HG03469 (cell line): ENCODE measurements around the gene NYAP2.

ENCODE experiments used
- ATAC-seq: cut with Tn5 transposase; IDR thresholded peaks from one replicate; pipeline ENCODE4 v1.9.1; 2021; ENCODE audit warnings: mild to moderate bottlenecking, moderate library complexity, moderate number of reproducible peaks; ENCODE audit not compliant: unreplicated experiment

NYAP2 gene

GRCh38 chr2:225428360-225428759 is 28.9 kb downstream of the NYAP2 start:
- ATAC-seq = no peak

- no peak for ATAC-seq
These were observed 30.2 kb downstream of the NYAP2 start for GRCh38 chr2:225429717-225430116.

GRCh38 chr2:225431105-225431863 is 31.8 kb downstream of the NYAP2 start:
- ATAC-seq = no peak

DNA sequence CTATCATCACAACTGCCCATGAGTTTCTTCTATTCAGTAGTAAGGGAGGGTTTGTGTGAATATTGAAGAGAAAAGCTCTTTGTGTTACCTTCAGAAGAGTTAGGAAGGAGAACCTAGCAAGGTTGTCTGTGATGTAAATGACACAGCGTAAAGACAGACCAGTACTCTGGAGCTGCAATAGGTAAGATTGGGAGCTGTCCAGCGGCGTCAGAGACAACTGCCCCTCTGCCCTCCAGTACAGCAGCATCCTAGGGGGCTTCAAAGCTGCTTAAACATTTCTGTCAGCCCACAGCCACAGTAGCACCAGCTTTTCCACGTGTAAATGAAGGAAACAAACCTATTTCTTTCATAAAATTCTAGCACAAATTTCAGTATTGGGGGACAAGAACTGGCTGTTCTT is 34.5 kb downstream of the NYAP2 start:
- no peak for ATAC-seq

DNA sequence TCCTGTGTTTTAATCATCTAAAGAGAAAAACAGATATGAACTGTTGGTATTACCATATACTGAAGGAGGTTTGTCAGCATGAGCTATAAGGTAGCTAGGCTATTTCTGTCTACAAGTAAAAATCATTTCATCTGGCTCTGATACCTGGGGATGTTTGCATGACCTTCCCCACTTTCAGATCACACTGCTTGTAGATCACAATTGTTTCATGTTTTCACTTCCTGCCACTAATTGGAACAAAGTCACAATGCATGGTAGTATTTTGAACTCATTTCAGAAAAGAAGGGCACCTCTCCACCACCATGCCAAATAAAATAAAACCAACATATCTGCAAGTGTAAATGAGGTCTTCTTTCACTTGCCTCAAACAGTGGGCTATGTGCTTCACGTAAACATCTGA is 37.8 kb downstream of the NYAP2 start:
- ATAC-seq = no peak

- no peak for ATAC-seq
These were observed 38.7 kb downstream of the NYAP2 start for GRCh38 chr2:225438248-225438647.

GRCh38 chr2:225452677-225453076 is 53.2 kb downstream of the NYAP2 start:
- no peak for ATAC-seq

GRCh38 chr2:225454412-225454811 is 54.9 kb downstream of the NYAP2 start:
- no peak for ATAC-seq

DNA sequence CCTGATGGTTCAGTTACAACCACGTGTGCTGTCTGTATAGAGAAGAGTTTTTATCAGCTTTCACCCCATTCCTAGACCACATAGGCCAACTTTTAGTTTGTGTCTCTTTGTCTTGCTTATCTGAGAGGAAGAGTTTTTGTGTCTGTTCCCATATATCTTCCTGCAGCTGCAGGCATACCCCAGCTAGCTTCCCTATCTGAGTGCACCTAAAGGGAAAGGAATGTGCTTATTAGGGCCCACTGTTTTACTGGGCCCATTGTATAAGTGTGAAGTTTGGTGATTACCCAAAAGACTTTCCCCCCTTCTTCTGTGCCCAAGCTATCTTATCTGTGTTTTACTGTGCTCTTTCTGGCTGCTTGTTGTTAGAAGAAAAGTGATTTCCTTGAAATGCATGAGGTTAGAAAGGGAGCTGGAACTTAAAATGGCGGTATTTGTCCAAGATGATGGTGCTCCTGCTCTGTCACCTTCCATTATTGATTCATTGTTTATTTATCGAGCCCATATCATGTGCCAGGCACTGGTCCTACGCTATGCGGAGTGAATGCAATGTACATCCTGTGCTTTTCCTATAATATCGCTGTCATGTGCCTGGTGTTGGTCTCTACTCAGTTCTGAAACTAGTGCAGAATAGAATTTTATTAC is 57.2 kb downstream of the NYAP2 start:
- no peak for ATAC-seq

DNA sequence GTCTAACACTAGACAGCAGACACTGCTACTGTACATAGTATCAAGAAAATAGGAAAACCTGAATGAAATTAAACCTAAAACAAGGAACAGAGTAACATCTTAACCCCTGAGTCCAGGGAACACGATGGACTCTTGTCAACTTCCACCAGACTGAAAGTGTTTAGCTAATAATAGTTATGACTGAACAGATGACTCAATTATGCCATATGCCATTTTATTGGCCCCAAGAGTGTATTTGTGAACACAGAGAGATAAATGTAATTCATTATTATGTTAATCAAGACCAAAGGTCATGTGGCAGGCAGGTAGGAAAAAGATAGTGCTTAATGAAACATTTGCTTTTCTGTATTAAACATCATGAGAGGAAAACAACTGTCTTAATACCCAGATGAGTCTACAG is 58.0 kb downstream of the NYAP2 start:
- no peak for ATAC-seq

DNA sequence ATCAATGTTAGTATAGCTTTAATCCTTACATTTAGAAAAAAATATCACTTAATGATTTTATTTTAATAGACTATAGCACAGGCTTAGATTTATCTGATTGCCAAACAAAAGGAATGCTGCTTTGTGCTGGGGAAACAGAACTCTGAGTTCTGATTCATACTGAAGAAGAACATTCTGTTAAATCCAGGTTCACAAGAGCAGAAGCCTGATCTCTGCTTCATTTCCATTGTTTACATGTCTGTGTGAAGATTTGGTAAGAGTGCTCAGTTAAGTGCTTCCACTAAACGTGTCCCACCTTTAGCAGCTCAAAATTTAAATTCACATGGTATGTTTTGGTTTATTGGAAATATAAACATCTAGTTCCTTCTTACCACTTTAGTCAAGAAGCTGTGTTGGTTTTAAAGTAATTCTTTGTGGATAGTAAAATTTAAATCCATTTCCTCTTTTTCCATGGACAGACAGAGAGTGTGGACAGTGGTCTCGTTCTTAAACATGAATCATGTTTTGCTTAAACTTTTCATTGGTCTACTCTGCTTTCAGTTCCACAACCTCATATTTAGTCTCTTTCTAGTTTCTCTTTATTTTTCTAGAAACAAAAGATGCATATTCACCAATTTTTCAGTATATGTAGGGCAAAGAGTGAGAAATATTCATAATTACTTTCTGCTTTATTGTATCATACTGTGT is 59.1 kb downstream of the NYAP2 start:
- ATAC-seq = no peak

- no peak for ATAC-seq
These were observed 62.9 kb downstream of the NYAP2 start for GRCh38 chr2:225462417-225462816.

DNA sequence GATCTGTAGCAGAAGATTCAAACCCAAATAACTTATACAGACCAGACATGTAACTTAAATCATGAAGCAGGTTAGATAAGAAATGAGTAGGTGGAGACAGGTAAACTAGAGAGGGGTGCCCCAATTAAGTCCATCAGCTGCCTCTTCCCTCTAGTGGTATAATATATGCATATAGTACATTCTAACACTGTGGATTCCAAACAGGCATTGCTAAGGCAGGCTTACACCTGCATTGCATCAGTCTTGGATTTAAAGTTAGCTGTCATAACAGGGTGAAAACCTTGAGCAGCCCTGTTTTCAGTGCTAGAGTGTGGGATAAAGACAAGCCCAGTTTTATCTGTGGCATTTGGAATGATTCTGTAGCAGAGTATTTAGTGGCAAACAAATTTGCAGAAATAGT is 63.4 kb downstream of the NYAP2 start:
- ATAC-seq = no peak

DNA sequence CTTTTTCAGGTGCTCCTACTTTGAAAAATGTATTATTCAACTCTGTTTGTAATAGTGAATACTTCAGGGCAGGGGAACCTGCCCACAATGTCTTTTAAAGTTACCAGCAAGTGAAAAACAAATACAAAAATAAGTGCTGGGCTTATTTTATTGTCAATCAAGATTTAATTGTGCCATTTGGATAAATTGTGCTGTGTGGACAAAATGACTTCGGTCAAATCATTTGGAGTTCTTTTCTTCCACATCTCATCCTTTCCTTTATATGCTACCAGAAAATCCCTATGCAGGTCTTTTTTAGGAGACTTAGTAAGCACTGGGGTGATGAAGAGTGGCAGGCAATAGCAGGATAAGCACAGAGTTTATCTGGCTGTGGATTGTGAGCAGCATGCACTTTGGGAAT is 63.9 kb downstream of the NYAP2 start:
- ATAC-seq = no peak

GRCh38 chr2:225464346-225465025 is 65.0 kb downstream of the NYAP2 start:
- ATAC-seq = peak; percentile 86

GRCh38 chr2:225465827-225466226 is 66.3 kb downstream of the NYAP2 start:
- ATAC-seq = no peak

DNA sequence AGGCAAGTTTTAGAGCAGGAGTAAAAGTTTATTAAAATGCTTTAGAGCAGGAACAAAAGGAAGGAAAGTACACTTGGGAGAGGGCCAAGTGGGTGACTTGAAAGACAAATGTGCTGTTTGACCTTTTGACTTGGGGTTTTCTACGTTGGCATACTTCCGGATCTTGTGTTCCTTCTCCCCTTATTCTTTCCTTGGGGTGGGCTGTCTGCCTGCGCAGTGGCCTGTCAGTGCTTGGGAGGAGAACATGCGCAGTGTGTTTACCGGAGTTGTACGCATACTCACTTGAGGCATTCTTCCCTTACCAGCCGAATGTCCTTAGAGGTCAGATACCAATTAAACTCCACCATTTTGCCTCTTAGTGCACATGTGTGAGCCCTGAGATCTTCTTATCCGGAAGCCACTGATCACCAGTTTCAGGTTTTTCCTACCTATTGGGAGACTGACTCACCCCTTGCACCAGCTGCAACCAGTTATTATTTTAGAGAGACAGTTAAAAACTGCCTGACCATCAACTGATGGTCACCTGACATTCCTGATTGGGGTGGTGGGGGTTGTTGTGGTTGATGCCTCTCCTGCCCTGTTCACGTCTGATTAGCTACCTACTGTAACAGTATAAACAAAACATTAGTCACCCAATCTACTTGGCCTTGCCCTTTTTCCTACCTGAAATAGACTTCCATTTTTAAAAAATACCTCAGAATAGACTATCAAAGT is 67.5 kb downstream of the NYAP2 start:
- ATAC-seq = no peak

DNA sequence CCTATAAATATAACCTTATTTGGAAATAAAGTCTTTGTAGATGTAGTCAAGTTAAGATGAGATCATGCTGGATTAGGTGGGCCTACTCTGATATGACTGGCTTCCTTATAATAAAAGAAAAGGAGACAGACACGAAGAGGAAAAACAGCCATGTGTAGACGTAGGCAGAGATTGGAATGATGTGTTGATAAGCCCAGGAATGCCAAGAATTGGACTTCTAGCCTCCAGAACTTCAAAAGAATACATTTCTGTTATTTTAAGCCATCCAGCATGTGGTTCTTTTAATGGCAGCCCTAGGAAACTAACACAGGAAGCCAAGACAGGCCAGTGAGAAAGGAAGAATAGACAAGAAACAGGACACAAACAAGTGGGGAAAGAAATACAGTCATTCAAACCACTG is 68.6 kb downstream of the NYAP2 start:
- no peak for ATAC-seq

- ATAC-seq = no peak
These were observed 71.5 kb downstream of the NYAP2 start for GRCh38 chr2:225471039-225471438.

DNA sequence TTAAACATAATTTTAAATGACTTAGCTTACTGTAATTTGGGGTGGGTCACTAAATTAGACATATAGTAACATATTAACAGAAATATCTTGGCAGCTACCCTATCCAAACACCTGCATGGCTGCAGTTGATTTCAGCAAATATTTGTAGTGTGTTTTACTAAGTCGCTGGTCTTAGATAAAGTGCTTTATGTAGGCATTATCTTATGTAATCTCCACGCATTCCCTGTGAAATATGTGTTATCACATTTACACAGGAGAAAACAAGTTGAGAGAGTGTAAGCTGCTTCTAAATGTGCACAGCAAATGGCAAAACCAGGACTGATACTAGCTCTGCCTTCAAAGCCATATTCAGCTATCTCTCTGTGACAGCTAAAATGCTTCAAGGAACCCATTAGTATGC is 72.0 kb downstream of the NYAP2 start:
- no peak for ATAC-seq

- ATAC-seq = no peak
These were observed 72.7 kb downstream of the NYAP2 start for GRCh38 chr2:225472161-225472560.
